HS-27A (cell line): Measurements from ENCODE around the gene ADD1.

ENCODE experiments used
- DNase-seq: peaks from one replicate; pipeline ENCODE4 v3.0.0-alpha.2; 2012; ENCODE audit warnings: low read depth, missing footprints

ADD1 gene

GRCh38 chr4:2963966-2964471 is 120.4 kb downstream of the ADD1 start:
- DNase-seq, result no peak

GRCh38 chr4:2964706-2965258 is 121.1 kb downstream of the ADD1 start:
- DNase-seq, result no peak

GRCh38 chr4:2965262-2965661 is 121.6 kb downstream of the ADD1 start:
- DNase-seq, result no peak

- no peak for DNase-seq
Observed at GRCh38 chr4:2968381-2968780, 124.7 kb downstream of the ADD1 start.

GRCh38 chr4:2971275-2971674 is 127.6 kb downstream of the ADD1 start:
- DNase-seq, result no peak

GRCh38 chr4:2977211-2978088 is 133.8 kb downstream of the ADD1 start:
- no peak for DNase-seq
